ENCODE data around the gene TANGO2. TPM values are rescaled to one million over a fixed set of nuclear protein-coding genes. Genes with fewer than 3 reads are reported as not detected.

The TANGO2 gene
- total and polyA plus RNA-seq, 9 donors = 11.0 to 17.5 (median 13.3) TPM

DNA sequence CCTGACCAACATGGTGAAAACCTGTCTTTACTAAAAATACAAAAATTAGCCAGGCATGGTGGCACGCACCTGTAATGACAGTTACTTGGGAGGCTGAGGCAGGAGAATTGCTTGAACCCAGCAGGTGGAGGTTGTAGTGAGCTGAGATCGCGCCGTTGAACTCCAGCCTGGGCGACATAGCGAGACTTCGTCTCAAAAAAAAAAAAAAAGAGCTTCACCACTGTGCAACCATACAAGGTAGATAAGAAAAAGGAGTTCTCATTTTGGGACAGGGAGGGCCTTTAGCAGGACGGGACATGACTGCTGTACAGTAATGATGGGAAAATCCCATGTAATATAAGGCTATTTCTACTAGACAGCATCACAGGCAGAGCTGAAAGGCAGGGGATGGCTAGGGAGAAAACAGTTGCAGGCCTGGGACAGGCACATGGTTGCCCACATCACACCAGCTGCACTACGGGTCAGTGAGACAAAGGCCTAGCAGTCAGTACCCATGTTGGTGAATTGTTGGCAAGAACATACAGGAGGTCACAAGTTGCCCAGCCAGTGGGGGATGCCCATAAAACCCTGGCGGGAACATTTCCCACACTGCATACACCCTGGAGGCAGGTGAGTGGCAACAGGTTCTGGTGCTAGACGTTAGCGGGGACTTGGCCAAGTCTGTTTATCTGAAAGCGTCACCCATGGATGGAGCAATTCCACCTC lies 5.4 kb downstream of the TANGO2 start:
- Histone ChIP-seq H3K4me1 (ENCODE audit: insufficient read depth) (peaks cover 9% of the 10 kb centered on the region), H3K27ac (no peak overlapping the region), H3K9me3 (no peaks in the 10 kb centered on the region), H3K4me3 (no peak overlapping the region), H3K27me3 (no peaks in the 10 kb centered on the region), H3K36me3 (no peaks in the 10 kb centered on the region)
- no peak for DNase-seq
- intact Hi-C loops (cut with DNase I) = loop anchor here in 1 of 4 donors (10.0 kb wide), 1 partner anchor 68 kb away; no protein-coding TSS in a partner anchor
- WGBS, 3 donors = 92 to 97% (median 97%) methylated on average over 13 of the region's 13 CpGs
- no peak for TF ChIP-seq EP300 (IDR thresholded peaks at IDR 0.05)
- TF ChIP-seq, protein P1, sequence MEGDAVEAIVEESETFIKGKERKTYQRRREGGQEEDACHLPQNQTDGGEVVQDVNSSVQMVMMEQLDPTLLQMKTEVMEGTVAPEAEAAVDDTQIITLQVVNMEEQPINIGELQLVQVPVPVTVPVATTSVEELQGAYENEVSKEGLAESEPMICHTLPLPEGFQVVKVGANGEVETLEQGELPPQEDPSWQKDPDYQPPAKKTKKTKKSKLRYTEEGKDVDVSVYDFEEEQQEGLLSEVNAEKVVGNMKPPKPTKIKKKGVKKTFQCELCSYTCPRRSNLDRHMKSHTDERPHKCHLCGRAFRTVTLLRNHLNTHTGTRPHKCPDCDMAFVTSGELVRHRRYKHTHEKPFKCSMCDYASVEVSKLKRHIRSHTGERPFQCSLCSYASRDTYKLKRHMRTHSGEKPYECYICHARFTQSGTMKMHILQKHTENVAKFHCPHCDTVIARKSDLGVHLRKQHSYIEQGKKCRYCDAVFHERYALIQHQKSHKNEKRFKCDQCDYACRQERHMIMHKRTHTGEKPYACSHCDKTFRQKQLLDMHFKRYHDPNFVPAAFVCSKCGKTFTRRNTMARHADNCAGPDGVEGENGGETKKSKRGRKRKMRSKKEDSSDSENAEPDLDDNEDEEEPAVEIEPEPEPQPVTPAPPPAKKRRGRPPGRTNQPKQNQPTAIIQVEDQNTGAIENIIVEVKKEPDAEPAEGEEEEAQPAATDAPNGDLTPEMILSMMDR (IDR thresholded peaks at IDR 0.05) = no peak

DNA sequence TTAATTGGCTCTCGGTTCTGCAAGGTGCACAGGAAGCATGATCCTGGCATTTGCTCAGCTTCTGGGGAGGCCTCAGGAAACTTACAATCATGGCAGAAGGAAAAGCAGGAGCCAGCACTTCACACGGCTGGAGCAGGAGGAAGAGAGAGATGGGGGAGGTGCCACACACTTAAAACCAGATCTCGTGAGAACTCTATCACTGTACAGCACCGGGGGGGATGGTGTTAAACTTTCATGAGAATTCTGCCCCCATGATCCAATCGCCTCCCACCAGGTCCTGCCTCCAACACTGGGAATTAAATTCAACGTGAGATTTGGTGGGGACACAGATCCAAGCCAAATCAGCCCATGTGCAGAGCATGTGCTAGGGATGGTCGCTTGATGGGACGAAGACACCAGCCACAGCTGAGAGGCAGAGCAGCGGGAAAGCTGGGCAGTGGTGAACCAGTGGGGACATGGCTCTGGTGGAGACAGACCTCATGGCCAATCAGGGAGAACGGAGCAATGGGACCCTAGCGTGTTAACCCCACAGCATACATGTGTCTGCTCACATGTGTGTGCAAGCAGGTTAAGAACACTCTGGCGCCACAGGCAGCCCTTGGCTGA lies 6.2 kb downstream of the TANGO2 start:
- H3K36me3 ChIP-seq = no peaks in the 10 kb centered on the region

DNA sequence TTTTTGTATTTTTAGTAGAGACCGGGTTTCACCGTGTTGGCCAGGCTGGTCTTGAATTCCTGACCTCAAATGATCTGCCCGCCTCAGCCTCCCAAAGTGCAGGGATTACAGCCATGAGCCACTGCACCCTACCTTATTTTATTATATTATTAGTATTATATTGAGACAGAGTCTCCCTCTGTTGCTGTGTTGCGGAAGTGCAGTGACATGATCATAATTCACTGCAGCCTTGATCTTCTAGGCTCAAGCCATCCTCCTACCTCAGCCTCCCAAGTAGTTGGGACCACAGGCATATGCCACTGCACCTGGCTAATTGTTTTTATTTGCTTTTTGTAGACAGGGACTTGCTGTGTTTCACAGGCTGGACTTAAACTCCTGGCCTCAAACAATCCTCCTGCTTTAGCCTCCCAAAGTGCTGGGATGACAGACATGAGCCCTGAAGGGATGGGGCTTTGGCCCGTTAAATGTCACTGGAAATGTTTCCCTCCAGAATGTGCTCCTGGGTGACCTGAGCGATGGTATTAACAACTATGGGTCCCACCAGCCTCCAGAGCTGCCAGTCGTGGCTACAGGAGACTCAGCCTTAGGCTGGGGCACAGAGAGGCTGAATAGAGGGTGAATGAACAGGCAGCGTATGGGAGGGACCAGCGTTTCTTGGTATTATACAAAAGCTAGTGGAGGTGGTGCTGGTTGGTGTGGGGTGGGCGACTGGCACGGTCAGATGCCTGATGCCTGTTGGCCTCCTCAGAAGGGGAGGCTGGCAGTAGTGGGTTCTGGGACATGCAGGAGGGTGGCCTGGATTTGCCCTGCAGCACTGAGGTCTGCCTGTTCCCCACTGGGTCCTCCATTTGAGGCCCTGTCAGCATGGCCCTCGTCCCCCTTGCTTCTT lies 7.3 kb downstream of the TANGO2 start:
- peak in 1 of 5 donors; percentile 0 for DNase-seq
- H3K4me3 ChIP-seq = no peak overlapping the region
- H3K4me1 ChIP-seq (ENCODE audit: insufficient read depth) = peaks cover 3% of the 10 kb centered on the region
- H3K9me3 ChIP-seq = no peaks in the 10 kb centered on the region
- no peaks in the 10 kb centered on the region for H3K27me3 ChIP-seq
- no peaks in the 10 kb centered on the region for H3K36me3 ChIP-seq
- intact Hi-C loops (cut with DNase I) = loop anchor here in 1 of 4 donors (10.0 kb wide), 1 partner anchor 67 kb away; no protein-coding TSS in a partner anchor
- TF ChIP-seq, protein P1 (IDR thresholded peaks at IDR 0.05) = no peak
- TF ChIP-seq EP300 (IDR thresholded peaks at IDR 0.05) = no peak
- TF ChIP-seq POLR2A (IDR thresholded peaks at IDR 0.05) = no peak
- H3K27ac ChIP-seq = no peak overlapping the region
- WGBS, 3 donors = 85 to 86% (median 85%) methylated on average over 12 of the region's 12 CpGs

More for the DNA sequence above, 6.2 kb downstream of the TANGO2 start:
- WGBS, 3 donors = 78 to 80% (median 79%) methylated on average over 12 of the region's 12 CpGs
- intact Hi-C loops (cut with DNase I) = loop anchor here in 1 of 4 donors (10.0 kb wide), 1 partner anchor 68 kb away; no protein-coding TSS in a partner anchor
- no peak overlapping the region for H3K27ac ChIP-seq
- peaks cover 2% of the 10 kb centered on the region for H3K4me1 ChIP-seq (ENCODE audit: insufficient read depth)
- H3K4me3 ChIP-seq = no peak overlapping the region
- no peak for DNase-seq
- no peaks in the 10 kb centered on the region for H3K9me3 ChIP-seq
- TF ChIP-seq EP300 (IDR thresholded peaks at IDR 0.05) (no peak), POLR2A (IDR thresholded peaks at IDR 0.05) (no peak)
- TF ChIP-seq, protein P1 (IDR thresholded peaks at IDR 0.05) = no peak
- H3K27me3 ChIP-seq = no peaks in the 10 kb centered on the region

GRCh38 chr22:20028855-20029549 lies 8.1 kb downstream of the TANGO2 start:
- TF ChIP-seq EP300 (IDR thresholded peaks at IDR 0.05) (no peak), POLR2A (IDR thresholded peaks at IDR 0.05) (no peak)
- TF ChIP-seq, protein P1 (IDR thresholded peaks at IDR 0.05) = no peak
- Histone ChIP-seq H3K27me3 (no peaks in the 10 kb centered on the region), H3K4me3 (no peak overlapping the region), H3K9me3 (no peaks in the 10 kb centered on the region), H3K36me3 (no peaks in the 10 kb centered on the region), H3K4me1 (ENCODE audit: insufficient read depth) (peaks cover 4% of the 10 kb centered on the region), H3K27ac (no peak overlapping the region)
- no peak for DNase-seq
- intact Hi-C loops (cut with DNase I) = loop anchor here in 1 of 4 donors (10.0 kb wide), 1 partner anchor 66 kb away; no protein-coding TSS in a partner anchor
- WGBS, 3 donors = 72 to 85% (median 77%) methylated on average over 16 of the region's 16 CpGs
